Activated T-helper 1 cell treated with Interleukin-2 at 50 U/mL for 16 hours (primary cell): ENCODE measurements around the gene SUPT6H.

Source experiments
- DNase-seq: peaks from one replicate; pipeline ENCODE4 v3.0.0-alpha.2; 2020; ENCODE audit warnings: low read depth

The SUPT6H gene

DNA sequence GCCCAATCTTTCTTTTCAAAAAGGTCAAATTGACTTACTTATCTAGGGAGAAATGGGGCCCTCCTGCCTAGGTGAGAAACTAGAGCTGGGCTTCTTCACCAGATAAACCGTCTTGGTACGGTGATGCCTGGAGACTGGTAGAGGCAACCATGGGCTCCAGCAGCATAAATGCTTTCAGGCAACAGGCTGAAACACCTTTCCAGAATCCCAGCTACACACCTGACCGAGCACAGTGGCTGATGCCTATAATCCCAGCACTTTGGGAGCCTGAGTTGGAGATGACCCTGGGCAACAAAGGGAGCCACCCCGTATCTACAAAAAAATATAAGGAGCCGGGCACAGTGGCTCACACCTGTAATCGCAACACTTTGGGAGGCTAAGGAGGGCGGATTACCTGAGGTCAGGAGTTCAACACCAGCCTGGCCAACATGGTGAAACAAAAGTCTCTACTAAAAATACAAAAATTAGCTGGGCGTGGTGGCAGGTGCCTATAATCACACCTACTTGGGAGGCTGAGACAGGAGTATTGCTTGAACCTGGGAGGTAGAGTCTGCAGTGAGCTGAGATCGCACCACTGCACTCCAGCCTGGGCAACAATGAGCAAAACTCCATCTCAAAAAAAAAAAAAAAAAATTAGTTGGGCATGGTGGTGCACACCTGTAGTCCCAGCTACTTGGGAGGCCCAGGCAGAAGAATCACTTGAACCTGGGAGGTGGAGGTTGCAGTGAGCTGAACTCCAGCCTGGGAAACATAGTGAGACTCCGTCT lies 89.8 kb downstream of the SUPT6H start:
- DNase-seq: no peak
